H1 (cell line): ENCODE measurements around the gene CYBB. TPM values are rescaled to one million over a fixed set of nuclear protein-coding genes. Genes with fewer than 3 reads are reported as not detected.

Source experiments
- CTCF ChIA-PET: fragments of 300-600 bp; sonication (Branson Sonifier 250); formaldehyde crosslinking; loops from one replicate; lab custom pipeline; 2021; ENCODE audit not compliant: partially characterized antibody; lab: Charles Lee
- POLR2A ChIA-PET: fragments of 300-600 bp; sonication (Branson Sonifier 250); formaldehyde crosslinking; loops from one replicate; lab custom pipeline; 2021; ENCODE audit warnings: inconsistent platforms; ENCODE audit not compliant: partially characterized antibody; lab: Charles Lee
- DNase-seq, 2 experiments: peaks; one replicate each; pipeline versions ENCODE4 v3.0.0 to v3.0.0-alpha.2; 2010 to 2022; ENCODE audit warnings: low spot score in 2 of 2, low read depth in 1 of 2, mixed read lengths in 1 of 2
- FAIRE-seq: peaks from 2 replicates; lab custom pipeline; 2011; peaks lifted over from hg19 to GRCh38; lab: Jason Lieb, UNC
- H2AFZ ChIP-seq: 2 replicates; pipeline ENCODE4 v1.8.1; 2012; ENCODE audit warnings: low read length, inconsistent platforms
- H2AK5ac ChIP-seq: 2 replicates; pipeline ENCODE4 v1.6.1; 2013; ENCODE audit warnings: low read depth, low read length
- H2BK120ac ChIP-seq: replicated peaks from 2 replicates; pipeline ENCODE3; 2013; ENCODE audit warnings: low read depth, low read length, inconsistent platforms
- H2BK12ac ChIP-seq: 2 replicates; pipeline ENCODE4 v1.6.1; 2013; ENCODE audit warnings: low read depth, low read length
- H2BK15ac ChIP-seq: 2 replicates; pipeline ENCODE4 v1.6.1; 2013; ENCODE audit warnings: low read length
- H2BK20ac ChIP-seq: 2 replicates; pipeline ENCODE4 v1.6.1; 2013; ENCODE audit warnings: low read length
- H2BK5ac ChIP-seq: 2 replicates; pipeline ENCODE4 v1.6.1; 2013; ENCODE audit warnings: low read depth, low read length
- H3K14ac ChIP-seq: 2 replicates; pipeline ENCODE4 v1.6.1; 2013; ENCODE audit warnings: inconsistent platforms; ENCODE audit not compliant: insufficient read length
- H3K18ac ChIP-seq: 2 replicates; pipeline ENCODE4 v1.6.1; 2013; ENCODE audit warnings: low read length; ENCODE audit errors: extremely low read depth
- H3K23ac ChIP-seq: 2 replicates; pipeline ENCODE4 v1.6.1; 2013; ENCODE audit warnings: inconsistent platforms; ENCODE audit not compliant: insufficient read length
- H3K23me2 ChIP-seq: 2 replicates; pipeline ENCODE4 v1.6.1; 2013; ENCODE audit warnings: low read depth, low read length
- H3K27ac ChIP-seq: 2 replicates; pipeline ENCODE4 v1.6.1; 2011; ENCODE audit warnings: low read depth, low read length, inconsistent platforms
- H3K27me3 ChIP-seq, 4 experiments: replicated peaks in 1 of 4; 1 replicate in 1 of 4; 2 replicates in 3 of 4; pipeline versions ENCODE4 v1.6.1 to v1.8.1; 2011 to 2013; ENCODE audit warnings: low read length in 3 of 4, mild to moderate bottlenecking in 3 of 4, inconsistent platforms in 2 of 4, mixed read lengths in 2 of 4, moderate library complexity in 1 of 4; ENCODE audit not compliant: control insufficient read depth in 3 of 4, insufficient read depth in 3 of 4; ENCODE audit errors: extremely low read depth in 1 of 4
- H3K36me3 ChIP-seq, 4 experiments: 2 replicates each; pipeline versions ENCODE4 v1.6.1 to v1.8.1; 2011 to 2013; ENCODE audit warnings: mild to moderate bottlenecking in 4 of 4, low read length in 3 of 4, moderate library complexity in 2 of 4, control low read depth in 1 of 4, inconsistent platforms in 1 of 4; ENCODE audit not compliant: insufficient read depth in 4 of 4, control insufficient read depth in 2 of 4
- H3K4ac ChIP-seq: replicated peaks from 2 replicates; pipeline ENCODE3; 2013; ENCODE audit warnings: low read length, low read depth, mixed read lengths, inconsistent platforms; ENCODE audit not compliant: insufficient read length
- H3K4me1 ChIP-seq, 4 experiments: replicated peaks in 1 of 4; 1 replicate in 1 of 4; 2 replicates in 3 of 4; pipeline versions ENCODE4 v1.6.1 to v1.8.1; 2011 to 2013; ENCODE audit warnings: low read length in 3 of 4, inconsistent platforms in 2 of 4, mixed read lengths in 1 of 4; ENCODE audit not compliant: insufficient read depth in 4 of 4, control insufficient read depth in 3 of 4
- H3K4me2 ChIP-seq, 2 experiments: 2 replicates each; pipeline versions ENCODE4 v1.6.1 to v1.8.1; 2011 to 2013; ENCODE audit warnings: low read depth in 2 of 2, low read length in 2 of 2, control low read depth in 1 of 2, inconsistent platforms in 1 of 2, mild to moderate bottlenecking in 1 of 2; ENCODE audit not compliant: insufficient read depth in 1 of 2
- H3K4me3 ChIP-seq, 4 experiments: fragments of 200-600, 300-600 bp in 1 of 4; sonication (generic), shearing (Covaris generic), sonication (Bioruptor Twin) in 1 of 4; 2 replicates each; pipeline versions ENCODE4 v1.5.1 to v1.8.1; 2011 to 2016; ENCODE audit warnings: low read length in 4 of 4, low read depth in 3 of 4, control low read depth in 2 of 4, inconsistent platforms in 2 of 4, mild to moderate bottlenecking in 2 of 4, mixed read lengths in 1 of 4, moderate library complexity in 1 of 4; ENCODE audit not compliant: insufficient read depth in 2 of 4; ENCODE audit errors: extremely low read depth in 1 of 4
- H3K56ac ChIP-seq: replicated peaks from 2 replicates; pipeline ENCODE3; 2013; ENCODE audit warnings: low read depth, mild to moderate bottlenecking, mixed read lengths, low read length, inconsistent platforms; ENCODE audit not compliant: insufficient read length
- H3K79me1 ChIP-seq: 2 replicates; pipeline ENCODE4 v1.6.1; 2013; ENCODE audit warnings: low read depth, low read length, control low read depth
- H3K79me2 ChIP-seq, 2 experiments: 2 replicates each; pipeline versions ENCODE4 v1.6.1 to v1.8.1; 2012 to 2013; ENCODE audit warnings: low read length in 2 of 2, mild to moderate bottlenecking in 2 of 2, inconsistent platforms in 1 of 2; ENCODE audit not compliant: insufficient read depth in 2 of 2, control insufficient read depth in 1 of 2
- H3K9ac ChIP-seq, 4 experiments: replicated peaks in 1 of 4; 1 replicate in 1 of 4; 2 replicates in 3 of 4; pipeline versions ENCODE4 v1.6.1 to v1.8.1; 2011 to 2013; ENCODE audit warnings: low read depth in 3 of 4, low read length in 3 of 4, control low read depth in 2 of 4, mild to moderate bottlenecking in 2 of 4, moderate library complexity in 2 of 4, inconsistent platforms in 1 of 4; ENCODE audit errors: extremely low read depth in 1 of 4
- H3K9me3 ChIP-seq, 2 experiments: 2 replicates each; pipeline versions ENCODE4 v1.6.1 to v1.8.1; 2012 to 2013; ENCODE audit warnings: mild to moderate bottlenecking in 2 of 2, moderate library complexity in 2 of 2, control low read depth in 1 of 2, inconsistent platforms in 1 of 2, low read depth in 1 of 2, low read length in 1 of 2, mixed read lengths in 1 of 2; ENCODE audit not compliant: insufficient read depth in 2 of 2
- H4K20me1 ChIP-seq, 2 experiments: replicated peaks in 1 of 2; 2 replicates each; pipeline versions ENCODE3 to v1.8.1; 2011 to 2013; ENCODE audit warnings: inconsistent platforms in 2 of 2, low read length in 2 of 2, mild to moderate bottlenecking in 1 of 2; ENCODE audit not compliant: insufficient read depth in 2 of 2, control insufficient read depth in 1 of 2
- H4K5ac ChIP-seq: 2 replicates; pipeline ENCODE4 v1.6.1; 2013; ENCODE audit warnings: low read length, low read depth, mixed read lengths, inconsistent platforms; ENCODE audit not compliant: insufficient read length
- H4K8ac ChIP-seq: 2 replicates; pipeline ENCODE4 v1.8.0; 2013; ENCODE audit warnings: mild to moderate bottlenecking, moderate library complexity, low read length, inconsistent platforms; ENCODE audit not compliant: insufficient read depth; ENCODE audit errors: extremely low read depth
- H4K91ac ChIP-seq: replicated peaks from 2 replicates; pipeline ENCODE3; 2013; ENCODE audit warnings: low read length, mixed read lengths, inconsistent platforms; ENCODE audit not compliant: insufficient read length
- CTCF ChIP-seq, 3 experiments: IDR thresholded peaks; 1 replicate in 2 of 3; 2 replicates in 1 of 3; pipeline versions ENCODE4 v1.5.1 to v1.6.1; 2011; ENCODE audit warnings: low read length in 3 of 3, mild to moderate bottlenecking in 3 of 3, inconsistent platforms in 2 of 3, low read depth in 1 of 3, moderate library complexity in 1 of 3; ENCODE audit not compliant: insufficient read depth in 1 of 3; ENCODE audit errors: control extremely low read depth in 1 of 3
- SRF ChIP-seq: IDR thresholded peaks from 2 replicates; pipeline ENCODE4 v1.6.1; 2011; ENCODE audit warnings: mild to moderate bottlenecking, low read depth, low read length, moderate library complexity
- WGBS, 2 experiments: shearing (Covaris generic) in 1 of 2; methylation state at CpG; one replicate each; pipeline versions ENCODE4 v1.1.6 to v1.1.7; 2013 to 2015; ENCODE audit warnings: low lambda C conversion rate in 2 of 2, mixed read lengths in 2 of 2, inconsistent platforms in 1 of 2, low coverage in 1 of 2, missing lambda C conversion rate in 1 of 2; ENCODE audit not compliant: insufficient replicate concordance in 2 of 2, insufficient coverage in 1 of 2, insufficient read length in 1 of 2; ENCODE audit errors: extremely low coverage in 1 of 2, missing lambda C conversion rate in 1 of 2; 5-methylcytosine and 5-hydroxymethylcytosine counted together
- polyA plus RNA-seq, 7 experiments: library from polyadenylated mRNA; depleted of rRNA in 3 of 7; stranded (reverse) in 5 of 7; unstranded in 2 of 7; fragments of >200 nt in 5 of 7; fragments of 200-250 nt in 2 of 7; gene quantifications; 1 replicate in 5 of 7; 2 replicates in 1 of 7; 4 replicates in 1 of 7; pipeline versions ENCODE4 v1.2.1 to v1.2.3, GENCODE V29; 2011 to 2013; ENCODE audit warnings: missing spikeins in 2 of 7, mixed read lengths in 2 of 7
- total RNA-seq: library from RNA; stranded (reverse); fragmentation: NEBNext Ultra II Directional; extraction: Animal tissue kit (Norgen Biotek cat#: 25700); gene quantifications from 2 replicates; pipeline ENCODE4 v1.2.1, GENCODE V29; 2021

Gene CYBB
- total and polyA plus RNA-seq, 2 of the 8 experiments (the other 6 are each of a cell fraction or from before 2014, with no cell fraction given) = 0.03 to 0.09 TPM

- no peak overlapping the region for H3K14ac ChIP-seq
- H3K23ac ChIP-seq = no peak overlapping the region
- H3K23me2 ChIP-seq = no peaks in the 10 kb centered on the region
- H3K4me2 ChIP-seq = no peak overlapping the region
- H2BK5ac ChIP-seq = no peak overlapping the region
- no peaks in the 10 kb centered on the region for H3K9me3 ChIP-seq
- H3K79me2 ChIP-seq = no peaks in the 10 kb centered on the region
- 88% methylated on average over 6 of the region's 6 CpGs; no CpG with 5 or more reads in 1 of the 2 experiments for WGBS, 2 experiments
- H2BK12ac ChIP-seq = no peak overlapping the region
- no peaks in the 10 kb centered on the region for H3K79me1 ChIP-seq
- no peak overlapping the region for H2BK120ac ChIP-seq
- no peak overlapping the region for H2BK20ac ChIP-seq
- no peak overlapping the region for H4K91ac ChIP-seq
- no peak overlapping the region for H2BK15ac ChIP-seq
- no peaks in the 10 kb centered on the region for H3K4me1 ChIP-seq
- no peak overlapping the region for H2AFZ ChIP-seq
- H3K27me3 ChIP-seq = no peaks in the 10 kb centered on the region
- DNase-seq (no peak), FAIRE-seq (no peak)
- H3K9ac ChIP-seq = no peak overlapping the region
- H4K20me1 ChIP-seq = no peaks in the 10 kb centered on the region
- no peak overlapping the region for H3K56ac ChIP-seq
- no peak overlapping the region for H4K8ac ChIP-seq
- ChIA-PET CTCF (no interaction called here), POLR2A (no interaction called here)
- no peak overlapping the region for H4K5ac ChIP-seq
- H3K4ac ChIP-seq = no peak overlapping the region
- H3K4me3 ChIP-seq = no peak overlapping the region
- no peak overlapping the region for H2AK5ac ChIP-seq
- H3K36me3 ChIP-seq = no peaks in the 10 kb centered on the region
- H3K18ac ChIP-seq = no peak overlapping the region
- no peak overlapping the region for H3K27ac ChIP-seq
- TF ChIP-seq CTCF (IDR thresholded peaks at IDR 0.05; ENCODE audit: control extremely low read depth in 1 of 3, insufficient read depth in 1 of 3, low read depth in 1 of 3, low read length in 3 of 3) = no peak
- no peak for TF ChIP-seq SRF
These were observed 80.9 kb downstream of the CYBB start for GRCh38 chrX:37860721-37861120.
